Naive B cell (primary cell): ENCODE data around the gene KBTBD2. TPM values are rescaled to one million over a fixed set of nuclear protein-coding genes. Genes with fewer than 3 reads are reported as not detected.
"Not testable (repeated sequence)": the region's sequence is repeated elsewhere in the genome, so short reads cannot be mapped to it uniquely, and the experiment has no call there.

Experiments
- ATAC-seq, 2 donors: fragments of 150-1000 bp; cut with Tn5 transposase; 2 replicates each; pipeline ENCODE4 v1.10.0; 2021; ENCODE audit warnings: low read depth in 2 of 2, mild to moderate bottlenecking in 2 of 2, moderate library complexity in 2 of 2
- DNase-seq: peaks from one replicate; pipeline ENCODE4 v3.0.0; 2022
- H3K27ac Mint-ChIP-seq, 6 donors: one replicate each; pipeline ENCODE4 v1.8.0; 2020 to 2022; ENCODE audit warnings: mild to moderate bottlenecking in 6 of 6, mixed read lengths in 6 of 6, moderate library complexity in 5 of 6, inconsistent platforms in 2 of 6
- H3K27me3 Mint-ChIP-seq, 3 donors: one replicate each; pipeline ENCODE4 v1.8.0; 2021 to 2022; ENCODE audit warnings: mixed read lengths in 3 of 3, mild to moderate bottlenecking in 1 of 3
- H3K36me3 Mint-ChIP-seq, 2 donors: one replicate each; pipeline ENCODE4 v1.8.0; 2020 to 2022; ENCODE audit warnings: mixed read lengths in 2 of 2, inconsistent platforms in 1 of 2, mild to moderate bottlenecking in 1 of 2
- H3K4me1 Mint-ChIP-seq, 3 donors: one replicate each; pipeline ENCODE4 v1.8.0; 2020 to 2022; ENCODE audit warnings: mixed read lengths in 3 of 3, inconsistent platforms in 1 of 3, mild to moderate bottlenecking in 1 of 3, moderate library complexity in 1 of 3
- H3K4me3 Mint-ChIP-seq, 8 donors: one replicate each; pipeline ENCODE4 v1.8.0; 2020 to 2022; ENCODE audit warnings: mild to moderate bottlenecking in 8 of 8, mixed read lengths in 8 of 8, moderate library complexity in 8 of 8, inconsistent platforms in 2 of 8
- H3K9me3 Mint-ChIP-seq, 7 donors: one replicate each; pipeline ENCODE4 v1.8.0; 2020 to 2022; ENCODE audit warnings: mixed read lengths in 7 of 7, mild to moderate bottlenecking in 5 of 7, inconsistent platforms in 2 of 7, moderate library complexity in 1 of 7
- polyA plus RNA-seq, 6 donors: library from polyadenylated mRNA; unstranded; fragments of 300-500 nt; fragmentation: Illumina TruSeq; gene quantifications; one replicate each; pipeline ENCODE4 v1.2.3, GENCODE V29; 2021; ENCODE audit warnings: low read depth in 6 of 6

Gene KBTBD2
- polyA plus RNA-seq, 6 donors from 2014 or later = 29.8 to 112 (median 53.0) TPM

DNA sequence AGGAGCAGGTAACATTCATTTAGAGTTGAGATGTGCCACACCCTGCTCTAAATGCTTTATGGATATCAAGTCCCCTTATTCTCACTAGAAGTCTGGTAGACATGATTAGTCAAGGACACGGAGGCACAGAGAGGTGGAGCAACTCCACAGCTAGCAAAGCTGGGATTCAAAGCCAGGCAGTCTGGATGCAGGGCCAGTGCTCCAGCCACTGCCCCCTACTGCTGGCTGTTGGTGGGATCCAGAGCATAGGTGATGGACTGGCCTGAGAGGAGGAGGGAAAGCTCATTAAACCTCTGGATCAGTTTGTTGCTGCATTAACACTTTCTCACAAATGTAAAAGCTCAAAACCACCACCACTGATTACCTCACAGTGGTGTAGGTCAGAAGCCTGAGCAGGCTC lies 22.6 kb upstream of the KBTBD2 start:
- H3K9me3 Mint-ChIP-seq = no peaks in the 10 kb centered on the region
- no peak overlapping the region for H3K4me3 Mint-ChIP-seq
- no peaks in the 10 kb centered on the region for H3K27me3 Mint-ChIP-seq
- no peak overlapping the region for H3K27ac Mint-ChIP-seq
- no peak for ATAC-seq
- H3K4me1 Mint-ChIP-seq = no peaks in the 10 kb centered on the region
- H3K36me3 Mint-ChIP-seq = peaks cover 17 to 22% of the 10 kb centered on the region in 2 donors
- no peak for DNase-seq

GRCh38 chr7:32910195-32910594 lies 18.6 kb upstream of the KBTBD2 start:
- Mint-ChIP-seq H3K9me3 (no peaks in the 10 kb centered on the region), H3K27ac (no peak overlapping the region), H3K36me3 (peaks cover 2 to 5% of the 10 kb centered on the region in 2 donors), H3K4me3 (no peak overlapping the region), H3K27me3 (no peaks in the 10 kb centered on the region), H3K4me1 (peaks cover 0 to 4% (median 0%) of the 10 kb centered on the region in 3 donors)
- DNase-seq (no peak), ATAC-seq (no peak)

DNA sequence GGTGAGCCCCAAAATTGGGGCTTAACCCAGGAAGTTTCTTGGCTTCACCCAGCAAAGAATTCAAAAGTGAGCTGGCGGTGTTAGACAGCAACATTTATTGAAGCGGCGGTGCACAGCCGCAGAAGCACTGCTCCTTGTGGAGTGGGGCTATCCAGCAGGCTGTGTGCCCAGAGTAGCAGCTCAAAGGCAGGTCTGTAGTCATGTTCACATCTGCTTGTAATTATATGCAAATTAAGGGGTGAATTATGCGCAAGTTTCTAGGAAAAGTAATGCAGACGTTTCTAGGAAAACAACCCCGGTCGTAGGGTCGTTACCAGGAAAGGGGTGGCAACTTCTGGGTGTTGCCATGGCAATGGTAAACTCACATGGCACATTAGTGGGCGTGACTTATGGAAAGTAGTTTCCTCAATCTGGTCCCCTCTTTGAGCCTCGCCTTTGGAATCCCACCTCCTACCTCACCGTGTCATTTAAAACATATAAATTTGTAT lies 13.7 kb upstream of the KBTBD2 start:
- H3K4me3 Mint-ChIP-seq = peak overlapping the region; percentile 48 to 74 (median 54)
- peaks cover 0 to 7% (median 4%) of the 10 kb centered on the region in 3 donors for H3K27me3 Mint-ChIP-seq
- H3K36me3 Mint-ChIP-seq = no peaks in the 10 kb centered on the region
- H3K4me1 Mint-ChIP-seq = peaks cover 0 to 7% (median 0%) of the 10 kb centered on the region in 3 donors
- H3K9me3 Mint-ChIP-seq = no peaks in the 10 kb centered on the region
- ATAC-seq (peak; percentile 78 to 79), DNase-seq (peak; percentile 38)
- peak overlapping the region in 4 of 6 donors; percentile 18 to 78 (median 47) for H3K27ac Mint-ChIP-seq

DNA sequence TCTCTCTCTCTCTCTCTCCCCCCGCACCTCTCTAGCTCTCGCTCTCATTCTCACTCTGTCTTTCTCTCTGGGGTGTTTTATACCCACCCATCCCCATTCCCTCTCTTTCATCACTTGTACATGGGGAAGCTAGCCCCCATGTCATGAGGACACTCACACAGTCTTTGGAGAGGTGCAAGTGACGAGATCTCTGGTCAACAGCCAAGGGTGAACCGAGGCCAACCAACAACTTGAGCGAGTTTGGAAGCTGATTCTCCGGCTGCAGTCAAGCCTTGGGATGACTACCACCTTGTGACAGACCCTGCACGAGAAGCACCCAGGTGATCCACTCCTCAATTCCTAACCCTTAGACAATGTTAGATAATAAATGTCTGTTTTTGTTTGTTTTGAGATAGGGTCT lies 10.1 kb upstream of the KBTBD2 start:
- peak overlapping the region in 1 of 6 donors; percentile 56 for H3K27ac Mint-ChIP-seq

DNA sequence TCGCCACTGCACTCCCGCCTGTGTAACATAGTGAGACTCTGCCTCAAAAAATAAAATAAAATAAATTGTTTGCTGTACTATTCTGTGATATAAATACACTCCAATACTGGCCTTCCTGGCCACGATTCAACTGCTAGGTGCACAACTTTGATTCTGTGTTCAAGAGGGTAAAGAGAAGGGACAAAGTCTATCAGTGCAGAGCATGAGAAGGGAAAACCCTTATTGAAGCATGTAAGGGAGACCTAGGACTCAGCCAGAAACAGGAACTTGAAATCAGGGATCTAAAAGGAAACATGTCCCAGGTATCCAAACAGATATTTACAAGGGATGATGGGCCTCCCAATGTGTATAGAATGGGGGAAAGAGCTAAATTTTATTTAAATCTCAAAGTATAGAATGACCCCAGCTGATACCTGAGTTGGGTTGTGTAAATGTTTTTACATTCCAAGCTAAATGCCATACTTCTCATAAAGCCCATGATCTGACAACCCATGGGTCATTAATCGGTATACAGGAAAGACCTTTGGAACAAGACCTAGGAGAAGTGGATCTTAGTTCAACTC lies 9.0 kb upstream of the KBTBD2 start:
- ATAC-seq (no peak), DNase-seq (no peak)
- H3K9me3 Mint-ChIP-seq = no peaks in the 10 kb centered on the region
- no peak overlapping the region for H3K4me3 Mint-ChIP-seq
- peaks cover 0 to 6% (median 0%) of the 10 kb centered on the region in 3 donors for H3K4me1 Mint-ChIP-seq
- H3K36me3 Mint-ChIP-seq = no peaks in the 10 kb centered on the region
- peaks cover 0 to 22% (median 9%) of the 10 kb centered on the region in 3 donors for H3K27me3 Mint-ChIP-seq
- peak overlapping the region in 1 of 6 donors; percentile 27 for H3K27ac Mint-ChIP-seq

More for the DNA sequence above, 10.1 kb upstream of the KBTBD2 start:
- DNase-seq = no peak
- ATAC-seq = no peak
- peaks cover 0 to 20% (median 8%) of the 10 kb centered on the region in 3 donors for H3K27me3 Mint-ChIP-seq
- H3K36me3 Mint-ChIP-seq = no peaks in the 10 kb centered on the region
- H3K9me3 Mint-ChIP-seq = no peaks in the 10 kb centered on the region
- H3K4me1 Mint-ChIP-seq = peaks cover 0 to 7% (median 0%) of the 10 kb centered on the region in 3 donors
- no peak overlapping the region for H3K4me3 Mint-ChIP-seq

- H3K4me1 Mint-ChIP-seq = peaks cover 10 to 14% (median 12%) of the 10 kb centered on the region in 3 donors
- peak overlapping the region in 1 of 6 donors; percentile 28 for H3K27ac Mint-ChIP-seq
- DNase-seq, H3K4me3 Mint-ChIP-seq, ATAC-seq, H3K9me3 Mint-ChIP-seq, H3K36me3 Mint-ChIP-seq: not testable (repeated sequence)
- H3K27me3 Mint-ChIP-seq = peaks cover 0 to 22% (median 12%) of the 10 kb centered on the region in 3 donors
Measured at GRCh38 chr7:32897376-32897775, 5.8 kb upstream of the KBTBD2 start.

DNA sequence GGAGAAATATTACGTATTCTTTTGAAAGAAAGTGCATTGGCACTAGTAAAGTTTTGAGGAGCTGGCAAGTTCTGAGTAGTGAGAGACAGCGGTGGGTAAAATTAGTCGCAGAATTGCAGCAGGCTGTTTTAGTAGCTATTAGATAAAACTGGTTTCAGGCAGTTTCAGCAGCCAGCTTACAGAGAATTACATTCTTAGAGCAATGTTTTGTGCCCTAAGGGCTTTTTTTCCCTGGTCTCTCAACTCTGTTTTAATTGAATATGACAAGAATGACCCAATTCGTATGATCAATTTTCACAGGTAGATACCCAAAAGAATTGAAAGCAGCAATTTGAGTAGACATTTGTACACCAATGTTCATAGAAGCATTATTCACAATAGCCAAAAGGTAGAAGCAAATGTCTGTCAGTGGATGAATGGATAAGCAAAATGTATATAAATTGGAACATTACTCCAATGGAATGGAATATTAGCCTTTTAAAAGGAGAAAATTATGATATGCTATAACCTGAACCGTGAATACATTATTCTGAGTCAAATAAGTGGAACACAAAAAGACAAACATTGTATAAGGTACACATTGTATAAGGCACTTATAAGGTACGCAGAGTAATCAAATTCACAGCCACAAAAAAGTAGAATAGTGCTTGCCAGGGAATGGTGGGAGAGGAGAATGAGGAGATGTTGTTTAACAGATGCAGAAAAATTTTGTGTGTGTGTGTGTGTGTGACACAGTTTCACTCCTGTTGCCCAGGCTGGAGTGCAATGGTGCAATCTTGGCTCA lies 5.2 kb upstream of the KBTBD2 start:
- no peak for ATAC-seq
- Mint-ChIP-seq H3K27me3 (peaks cover 0 to 21% (median 12%) of the 10 kb centered on the region in 3 donors), H3K9me3 (no peaks in the 10 kb centered on the region), H3K4me1 (peaks cover 15 to 17% (median 16%) of the 10 kb centered on the region in 3 donors), H3K4me3 (no peak overlapping the region), H3K27ac (no peak overlapping the region), H3K36me3 (no peaks in the 10 kb centered on the region)
- DNase-seq = no peak

GRCh38 chr7:32894171-32894570 lies 2.6 kb upstream of the KBTBD2 start:
- Mint-ChIP-seq H3K4me3 (peak overlapping the region in 3 of 8 donors; percentile 21 to 100 (median 92)), H3K27me3 (peaks cover 0 to 15% (median 8%) of the 10 kb centered on the region in 3 donors), H3K4me1 (peaks cover 29 to 33% (median 30%) of the 10 kb centered on the region in 3 donors), H3K27ac (peak overlapping the region in 4 of 6 donors; percentile 21 to 99 (median 78)), H3K9me3 (no peaks in the 10 kb centered on the region), H3K36me3 (no peaks in the 10 kb centered on the region)
- no peak for ATAC-seq
- DNase-seq = no peak

DNA sequence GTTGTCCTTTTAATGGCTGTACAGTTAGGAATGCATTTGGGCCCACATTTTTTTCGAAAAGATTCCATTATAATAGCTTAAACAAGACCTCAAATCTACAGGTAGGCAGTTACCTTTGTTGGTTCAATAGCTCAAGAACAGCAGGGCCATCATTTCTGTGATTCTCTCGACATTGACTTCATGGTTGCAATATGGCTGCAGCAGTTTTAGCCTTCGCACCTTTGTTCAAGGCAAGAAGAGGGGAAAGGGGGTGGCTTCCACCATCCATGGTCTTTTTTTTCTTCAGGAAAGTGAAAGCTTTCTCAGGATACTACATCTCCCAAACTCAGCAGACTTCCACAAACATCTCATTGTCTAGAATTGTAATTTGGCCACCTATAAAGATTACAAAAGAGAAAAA lies 2.2 kb upstream of the KBTBD2 start:
- no peaks in the 10 kb centered on the region for H3K36me3 Mint-ChIP-seq

GRCh38 chr7:32893207-32893524 lies 1.6 kb upstream of the KBTBD2 start:
- no peak for DNase-seq
- no peak for ATAC-seq
- Mint-ChIP-seq H3K4me1 (peaks cover 37 to 42% (median 39%) of the 10 kb centered on the region in 3 donors), H3K27me3 (peaks cover 0 to 15% (median 8%) of the 10 kb centered on the region in 3 donors), H3K27ac (peak overlapping the region; percentile 97 to 100 (median 99)), H3K9me3 (no peaks in the 10 kb centered on the region), H3K4me3 (peak overlapping the region in 5 of 8 donors; percentile 84 to 100 (median 92)), H3K36me3 (no peaks in the 10 kb centered on the region)

More for the DNA sequence above, 2.2 kb upstream of the KBTBD2 start:
- Mint-ChIP-seq H3K4me3 (peak overlapping the region in 2 of 8 donors; percentile 92 to 100), H3K9me3 (no peaks in the 10 kb centered on the region), H3K4me1 (peaks cover 32 to 37% (median 34%) of the 10 kb centered on the region in 3 donors), H3K27me3 (peaks cover 0 to 15% (median 8%) of the 10 kb centered on the region in 3 donors), H3K27ac (peak overlapping the region; percentile 97 to 100 (median 99))
- ATAC-seq = no peak
- no peak for DNase-seq

DNA sequence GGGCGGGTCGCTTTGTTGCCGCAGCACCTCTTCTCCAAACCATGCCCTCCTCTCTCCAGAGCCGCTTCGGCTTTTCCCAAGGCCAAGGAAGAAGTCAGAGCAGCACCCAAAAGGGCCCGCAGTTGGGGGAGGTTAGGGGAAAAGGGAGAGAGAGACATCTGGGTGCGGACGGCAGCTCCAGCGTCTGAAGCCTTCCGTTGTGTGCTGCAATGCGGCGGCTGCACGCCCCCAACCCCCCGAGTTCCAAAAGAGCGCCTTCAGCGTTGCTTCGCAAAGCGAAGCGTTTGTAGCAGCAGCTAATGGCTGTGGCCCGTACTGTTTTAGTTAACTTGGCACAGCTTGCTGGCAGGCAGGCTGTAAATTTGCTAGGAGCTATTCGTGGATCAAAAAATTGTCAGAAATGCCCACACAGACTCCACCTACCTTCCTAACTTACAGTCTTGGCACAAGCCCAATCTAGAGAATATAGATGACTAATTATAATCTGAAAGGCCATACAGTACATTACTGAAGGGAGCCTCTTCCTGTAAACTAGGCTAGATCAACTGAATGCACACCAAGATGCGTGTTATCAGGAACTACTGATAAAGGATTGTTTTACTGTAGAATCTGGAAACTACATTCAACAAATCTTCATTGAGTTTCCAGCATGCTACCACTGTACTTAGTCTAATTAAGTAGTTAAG lies 1.1 kb upstream of the KBTBD2 start:
- Mint-ChIP-seq H3K27ac (peak overlapping the region; percentile 97 to 100 (median 99)), H3K36me3 (no peaks in the 10 kb centered on the region), H3K27me3 (peaks cover 0 to 12% (median 8%) of the 10 kb centered on the region in 3 donors), H3K9me3 (no peaks in the 10 kb centered on the region), H3K4me3 (peak overlapping the region; percentile 84 to 100 (median 94)), H3K4me1 (peaks cover 42 to 46% (median 44%) of the 10 kb centered on the region in 3 donors)
- peak; percentile 2 to 3 for ATAC-seq
- peak; percentile 52 for DNase-seq

- peak overlapping the region; percentile 97 to 100 (median 99) for H3K27ac Mint-ChIP-seq
- peak; percentile 64 to 70 for ATAC-seq
- peak overlapping the region; percentile 84 to 100 (median 94) for H3K4me3 Mint-ChIP-seq
- no peaks in the 10 kb centered on the region for H3K36me3 Mint-ChIP-seq
- peaks cover 0 to 6% (median 5%) of the 10 kb centered on the region in 3 donors for H3K27me3 Mint-ChIP-seq
- peak; percentile 99 for DNase-seq
- no peaks in the 10 kb centered on the region for H3K9me3 Mint-ChIP-seq
- H3K4me1 Mint-ChIP-seq = peaks cover 49 to 51% (median 50%) of the 10 kb centered on the region in 3 donors
Measured at GRCh38 chr7:32891800-32892520, 400 bp upstream of the KBTBD2 start.

DNA sequence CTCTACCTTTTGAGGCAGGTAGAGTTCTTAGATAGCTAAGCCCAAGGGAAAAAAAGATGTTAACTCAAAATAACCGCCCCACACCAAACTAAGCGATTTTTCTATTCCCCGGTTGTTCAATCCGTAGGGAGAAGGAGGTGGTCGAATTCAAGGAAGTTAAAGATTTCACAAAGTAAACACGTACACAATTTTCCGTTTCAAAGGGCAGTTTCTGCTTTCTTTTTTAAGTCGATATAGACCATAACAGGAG lies 842 bp downstream of the KBTBD2 start:
- Mint-ChIP-seq H3K9me3 (no peaks in the 10 kb centered on the region), H3K27ac (peak overlapping the region; percentile 98 to 100 (median 100)), H3K36me3 (no peaks in the 10 kb centered on the region), H3K4me1 (peaks cover 51 to 64% (median 57%) of the 10 kb centered on the region in 3 donors), H3K27me3 (peaks cover 0 to 4% (median 0%) of the 10 kb centered on the region in 3 donors), H3K4me3 (peak overlapping the region; percentile 84 to 100 (median 98))
- ATAC-seq (no peak), DNase-seq (no peak)
